Psoas muscle (tissue), 8 donors: ENCODE results near the gene TRIM10. TPM values are rescaled to one million over a fixed set of nuclear protein-coding genes. Genes with fewer than 3 reads are reported as not detected.

ENCODE experiments used
- ATAC-seq, 4 donors: fragments of 200-7000 bp; cut with Tn5 transposase; one replicate each; pipeline ENCODE4 v1.9.1; 2020; ENCODE audit warnings: moderate library complexity in 3 of 4, mild to moderate bottlenecking in 2 of 4
- DNase-seq, 2 donors: peaks; one replicate each; pipeline ENCODE4 v3.0.0-alpha.2; 2020
- H3K27ac ChIP-seq: fragments of 200-600 bp; one replicate; pipeline ENCODE4 v1.8.0; 2022
- H3K27me3 ChIP-seq, 3 donors: fragments of 200-600 bp in 1 of 3; one replicate each; pipeline versions ENCODE4 v1.6.1 to v1.8.0; 2013 to 2022; ENCODE audit warnings: low read length in 2 of 3, mild to moderate bottlenecking in 2 of 3, moderate library complexity in 1 of 3; ENCODE audit not compliant: insufficient read depth in 3 of 3
- H3K36me3 ChIP-seq, 2 donors: fragments of 200-600 bp in 1 of 2; one replicate each; pipeline versions ENCODE4 v1.6.1 to v1.8.0; 2013 to 2022; ENCODE audit warnings: low read depth in 1 of 2, mild to moderate bottlenecking in 1 of 2, moderate library complexity in 1 of 2; ENCODE audit not compliant: insufficient read depth in 1 of 2
- H3K4me1 ChIP-seq: fragments of 200-600 bp; one replicate; pipeline ENCODE4 v1.8.0; 2022
- H3K4me3 ChIP-seq: fragments of 200-600 bp; one replicate; pipeline ENCODE4 v1.8.0; 2022; ENCODE audit warnings: mild to moderate bottlenecking
- H3K9me3 ChIP-seq: fragments of 200-600 bp; one replicate; pipeline ENCODE4 v1.8.0; 2022
- CTCF ChIP-seq: fragments of 200-600 bp; IDR thresholded peaks from one replicate; pipeline ENCODE4 v1.8.0; 2022; ENCODE audit warnings: antibody characterized with exemption
- WGBS, 3 donors: extraction: QIAGEN DNeasy Blood & Tissue Kit; methylation state at CpG; one replicate each; pipeline versions ENCODE4 v1.1.6 to v1.1.7; 2013; 5-methylcytosine and 5-hydroxymethylcytosine counted together
- intact Hi-C, 2 donors: fragments of 100-400 bp; cut with DNase I; formaldehyde crosslinking; loops; one replicate each; pipeline versions ENCODE4 v1.11.0 to v1.14.2; 2022
- polyA plus RNA-seq, 3 donors: library from polyadenylated mRNA; stranded (reverse); fragments of 200-250 nt; gene quantifications; one replicate each; pipeline ENCODE4 v1.2.3, GENCODE V29; 2013
- total RNA-seq, 4 donors: library from RNA; stranded (reverse); fragmentation: NEBNext Ultra II Directional in 2 of 4; extraction: Animal tissue kit (Norgen Biotek cat#: 25700) in 2 of 4; gene quantifications; one replicate each; pipeline versions ENCODE4 v1.2.1 to v1.2.4, GENCODE V29; 2021 to 2023
- donor health status: healthy with polysubstance abuse.
- donor health status: DM: no; HTN: no; CAD: no; lungs with moderate emphysema.
- donor health status: Bipolar disorder and iron deficiency.
- donor health status: healthy.
- donor health status: DM: yes; HTN: yes; CAD: no.
- donor health status: DM: no; HTN: no; CAD: no.
- donor health status: DM: no; HTN: no; CAD: no.
- donor health status: DM: yes; HTN: yes; CAD: no.

TRIM10 gene
- total and polyA plus RNA-seq, 7 donors, result 0.10 TPM; not detected in 6

- Histone ChIP-seq H3K27ac (no peak overlapping the region), H3K4me3 (no peak overlapping the region), H3K36me3 (peaks cover 4 to 20% of the 10 kb centered on the region in 2 donors), H3K9me3 (no peaks in the 10 kb centered on the region), H3K27me3 (no peaks in the 10 kb centered on the region), H3K4me1 (peaks cover 19% of the 10 kb centered on the region)
- 97 to 100% (median 100%) methylated on average over 1 of the region's 1 CpG for WGBS, 3 donors
- ATAC-seq, result no peak
- DNase-seq, result no peak
- intact Hi-C loops, result no loop called here
- no peak for TF ChIP-seq CTCF
These were observed 43.1 kb upstream of the TRIM10 start for GRCh38 chr6:30204116-30204515.

- ATAC-seq (no peak), DNase-seq (no peak)
- intact Hi-C loops, result no loop called here
- H3K4me3 ChIP-seq, result no peak overlapping the region
- H3K27ac ChIP-seq, result no peak overlapping the region
- H3K9me3 ChIP-seq, result no peaks in the 10 kb centered on the region
- peaks cover 15% of the 10 kb centered on the region for H3K4me1 ChIP-seq
- peaks cover 4 to 37% of the 10 kb centered on the region in 2 donors for H3K36me3 ChIP-seq
- 84 to 97% (median 92%) methylated on average over 4 of the region's 4 CpGs for WGBS, 3 donors
- TF ChIP-seq CTCF, result no peak
- H3K27me3 ChIP-seq, result no peaks in the 10 kb centered on the region
These were observed 41.4 kb upstream of the TRIM10 start for GRCh38 chr6:30202366-30202765.

- no peaks in the 10 kb centered on the region for H3K9me3 ChIP-seq
- WGBS, 3 donors, result 81 to 87% (median 84%) methylated on average over 6 of the region's 6 CpGs
- no peaks in the 10 kb centered on the region for H3K4me1 ChIP-seq
- no peaks in the 10 kb centered on the region for H3K27me3 ChIP-seq
- DNase-seq (no peak), ATAC-seq (no peak)
- no peak overlapping the region for H3K4me3 ChIP-seq
- TF ChIP-seq CTCF, result no peak
- H3K36me3 ChIP-seq, result peaks cover 5 to 54% of the 10 kb centered on the region in 2 donors
- intact Hi-C loops, result no loop called here
- H3K27ac ChIP-seq, result no peak overlapping the region
These were observed 39.7 kb upstream of the TRIM10 start for GRCh38 chr6:30200551-30201281.

GRCh38 chr6:30198166-30199084 is 37.4 kb upstream of the TRIM10 start:
- no peak for ATAC-seq
- intact Hi-C loops, result no loop called here

More at GRCh38 chr6:30198166-30199084, 37.4 kb upstream of the TRIM10 start:
- peaks cover 8 to 77% of the 10 kb centered on the region in 2 donors for H3K36me3 ChIP-seq
- H3K9me3 ChIP-seq, result no peaks in the 10 kb centered on the region
- WGBS, 3 donors, result 93 to 94% (median 94%) methylated on average over 32 to 34 of the region's 34 CpGs
- no peak for DNase-seq
- H3K27ac ChIP-seq, result no peak overlapping the region
- no peaks in the 10 kb centered on the region for H3K4me1 ChIP-seq
- no peak overlapping the region for H3K4me3 ChIP-seq
- H3K27me3 ChIP-seq, result no peaks in the 10 kb centered on the region
- no peak for TF ChIP-seq CTCF
